Adipocyte (in vitro differentiated cells): ENCODE measurements around the gene CTCFL.

Experiments used
- DNase-seq: peaks from one replicate; pipeline ENCODE4 v3.0.0-alpha.2; 2015; ENCODE audit warnings: low read depth
- H3K27me3 ChIP-seq: replicated peaks from 2 replicates; pipeline ENCODE4 v1.7.0; 2013; ENCODE audit warnings: mild to moderate bottlenecking, low read length, moderate library complexity; ENCODE audit not compliant: control insufficient read depth, insufficient read depth
- H3K36me3 ChIP-seq: 2 replicates; pipeline ENCODE4 v1.7.0; 2013; ENCODE audit warnings: low read length, mild to moderate bottlenecking, moderate library complexity; ENCODE audit not compliant: control insufficient read depth, insufficient read depth, severe bottlenecking
- H3K4me1 ChIP-seq: 2 replicates; pipeline ENCODE4 v1.7.0; 2013; ENCODE audit warnings: mild to moderate bottlenecking, low read length, moderate library complexity; ENCODE audit not compliant: control insufficient read depth, insufficient read depth
- H3K4me3 ChIP-seq: 2 replicates; pipeline ENCODE4 v1.7.0; 2013; ENCODE audit warnings: mild to moderate bottlenecking, low read length, moderate library complexity
- H3K9ac ChIP-seq: 2 replicates; pipeline ENCODE4 v1.7.0; 2013; ENCODE audit warnings: mild to moderate bottlenecking, low read length, moderate library complexity
- H3K9me3 ChIP-seq: 2 replicates; pipeline ENCODE4 v1.7.0; 2013; ENCODE audit warnings: mild to moderate bottlenecking, low read length, moderate library complexity; ENCODE audit not compliant: control insufficient read depth

CTCFL gene

DNA sequence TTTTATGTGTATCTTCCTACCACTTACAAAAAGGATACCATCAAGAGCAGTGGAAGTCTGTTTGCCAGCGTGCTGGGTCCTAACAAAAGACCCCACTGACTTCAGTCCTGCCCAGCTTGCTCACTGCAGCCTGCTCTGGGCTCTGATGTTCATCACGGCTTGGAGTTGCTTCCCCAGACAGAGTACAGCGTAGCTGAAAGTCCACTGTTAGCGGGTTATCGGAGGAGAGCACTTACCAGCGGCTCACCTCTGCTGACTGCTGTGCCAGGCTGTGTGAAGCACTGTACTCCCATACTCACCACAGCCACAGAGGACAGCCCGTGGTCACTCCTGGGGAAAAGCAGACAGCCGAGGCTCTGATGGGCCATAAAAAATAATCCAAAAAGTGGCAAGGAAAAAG is 40.2 kb downstream of the CTCFL start:
- H3K9me3 ChIP-seq, result peaks cover 10% of the 10 kb centered on the region
- H3K36me3 ChIP-seq, result no peaks in the 10 kb centered on the region
- H3K9ac ChIP-seq, result no peak overlapping the region
- H3K4me1 ChIP-seq, result no peaks in the 10 kb centered on the region
- no peak overlapping the region for H3K4me3 ChIP-seq
- peaks cover 37% of the 10 kb centered on the region for H3K27me3 ChIP-seq
- no peak for DNase-seq

DNA sequence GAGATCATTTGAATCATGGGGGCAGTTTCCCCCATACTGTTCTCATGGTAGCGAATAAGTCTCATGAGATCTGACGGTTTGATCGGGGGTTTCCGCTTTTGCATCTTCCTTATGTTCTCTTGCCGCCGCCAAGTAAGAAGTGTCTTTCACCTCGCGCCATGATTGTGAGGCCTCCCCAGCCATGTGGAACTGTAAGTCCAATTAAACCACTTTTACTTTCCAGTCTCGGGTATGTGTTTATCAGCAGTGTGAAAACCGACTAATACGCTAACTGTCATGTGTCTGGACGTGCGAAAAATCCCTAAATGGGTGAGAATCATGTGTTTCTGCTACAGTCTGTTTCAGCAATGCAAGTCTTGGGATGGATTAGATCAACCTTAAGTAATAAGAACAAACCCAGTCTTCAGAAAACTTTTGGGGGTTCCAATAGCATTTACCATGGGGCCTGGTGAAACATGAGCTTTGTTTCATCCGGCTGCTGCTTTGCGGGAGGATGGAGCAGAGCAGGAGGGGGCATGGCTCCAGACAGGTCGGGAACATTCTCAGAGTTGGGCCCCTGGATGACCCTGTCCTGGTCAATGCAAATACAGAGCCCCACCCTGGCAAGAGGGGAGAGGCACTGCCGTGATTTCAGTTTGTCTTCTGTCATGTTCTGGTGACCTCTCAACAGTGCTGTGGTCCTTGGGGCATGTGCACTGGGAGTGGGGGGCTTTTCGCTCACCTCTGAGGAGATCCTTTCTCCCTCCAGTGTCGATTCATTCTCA is 41.5 kb downstream of the CTCFL start:
- Histone ChIP-seq H3K9ac (no peak overlapping the region), H3K27me3 (peaks cover 46% of the 10 kb centered on the region), H3K9me3 (peaks cover 10% of the 10 kb centered on the region), H3K36me3 (no peaks in the 10 kb centered on the region), H3K4me1 (no peaks in the 10 kb centered on the region), H3K4me3 (no peak overlapping the region)
- DNase-seq, result no peak

DNA sequence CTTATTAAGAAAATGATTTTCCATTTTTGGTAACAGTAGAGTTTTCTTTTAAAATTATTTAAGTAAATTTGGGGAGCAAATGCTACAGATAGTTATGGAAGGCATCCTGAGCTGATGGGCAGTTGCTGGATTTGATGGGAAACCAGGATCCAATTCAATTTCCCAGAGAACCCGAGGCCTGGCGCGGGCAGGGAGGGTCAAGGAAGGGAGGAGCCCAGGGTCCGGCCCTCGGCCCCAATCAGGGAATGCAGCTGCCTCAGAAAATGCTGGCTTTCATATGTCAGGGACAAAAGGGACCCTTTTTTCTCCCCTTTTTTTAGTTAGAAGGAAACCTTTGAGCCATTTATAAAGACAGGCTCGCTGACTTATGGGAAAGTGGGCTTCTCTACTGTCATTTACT is 42.1 kb downstream of the CTCFL start:
- H3K36me3 ChIP-seq, result no peaks in the 10 kb centered on the region
- no peak overlapping the region for H3K9ac ChIP-seq
- no peak for DNase-seq
- no peak overlapping the region for H3K4me3 ChIP-seq
- no peaks in the 10 kb centered on the region for H3K4me1 ChIP-seq
- peaks cover 10% of the 10 kb centered on the region for H3K9me3 ChIP-seq
- peaks cover 52% of the 10 kb centered on the region for H3K27me3 ChIP-seq

DNA sequence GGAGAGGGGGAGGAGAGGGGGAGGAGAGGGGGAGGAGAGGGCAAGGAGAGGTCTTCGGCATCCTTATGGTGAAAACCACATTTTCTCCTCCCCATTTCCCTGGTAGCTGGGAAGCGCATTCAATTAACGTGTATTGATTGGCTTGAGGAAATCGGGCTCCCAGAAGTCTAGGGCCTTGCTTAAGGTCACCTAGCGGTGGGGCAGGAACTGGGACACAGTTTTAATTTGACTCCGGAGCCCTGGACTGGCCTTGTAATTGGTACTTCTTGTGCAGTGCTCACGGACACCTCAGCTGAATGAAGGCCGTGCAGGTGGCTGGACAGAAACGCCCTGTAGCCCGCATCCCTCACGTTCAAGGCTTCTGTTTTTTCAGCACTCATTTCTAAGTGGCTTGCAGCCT is 42.8 kb downstream of the CTCFL start:
- H3K27me3 ChIP-seq, result peaks cover 52% of the 10 kb centered on the region
- DNase-seq, result no peak
- no peak overlapping the region for H3K4me3 ChIP-seq
- no peak overlapping the region for H3K9ac ChIP-seq
- H3K4me1 ChIP-seq, result no peaks in the 10 kb centered on the region
- peaks cover 10% of the 10 kb centered on the region for H3K9me3 ChIP-seq
- H3K36me3 ChIP-seq, result no peaks in the 10 kb centered on the region

DNA sequence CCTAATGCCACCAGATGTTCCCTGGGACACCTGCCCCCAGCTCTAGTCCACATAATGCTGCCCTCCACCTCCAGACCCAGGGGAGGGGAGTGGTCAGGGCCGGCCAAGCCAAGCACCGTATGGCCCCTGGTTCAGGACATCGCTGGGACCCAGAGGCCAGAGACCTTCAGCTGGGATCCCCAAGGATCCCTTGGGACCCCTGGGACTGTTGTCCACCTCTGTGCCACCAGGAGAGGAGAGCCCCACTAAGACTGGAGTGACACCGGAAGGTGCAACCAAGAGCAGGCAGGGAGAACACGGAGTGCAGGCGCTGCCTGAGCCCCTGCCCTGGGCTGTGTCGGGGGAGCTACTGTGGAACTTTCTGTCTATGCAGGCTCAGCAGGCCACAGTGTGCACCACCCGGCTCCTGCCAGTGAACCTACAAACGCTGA is 43.6 kb downstream of the CTCFL start:
- Histone ChIP-seq H3K4me3 (no peak overlapping the region), H3K9me3 (peaks cover 10% of the 10 kb centered on the region), H3K27me3 (peaks cover 57% of the 10 kb centered on the region), H3K9ac (no peak overlapping the region), H3K36me3 (no peaks in the 10 kb centered on the region), H3K4me1 (no peaks in the 10 kb centered on the region)
- DNase-seq, result no peak

DNA sequence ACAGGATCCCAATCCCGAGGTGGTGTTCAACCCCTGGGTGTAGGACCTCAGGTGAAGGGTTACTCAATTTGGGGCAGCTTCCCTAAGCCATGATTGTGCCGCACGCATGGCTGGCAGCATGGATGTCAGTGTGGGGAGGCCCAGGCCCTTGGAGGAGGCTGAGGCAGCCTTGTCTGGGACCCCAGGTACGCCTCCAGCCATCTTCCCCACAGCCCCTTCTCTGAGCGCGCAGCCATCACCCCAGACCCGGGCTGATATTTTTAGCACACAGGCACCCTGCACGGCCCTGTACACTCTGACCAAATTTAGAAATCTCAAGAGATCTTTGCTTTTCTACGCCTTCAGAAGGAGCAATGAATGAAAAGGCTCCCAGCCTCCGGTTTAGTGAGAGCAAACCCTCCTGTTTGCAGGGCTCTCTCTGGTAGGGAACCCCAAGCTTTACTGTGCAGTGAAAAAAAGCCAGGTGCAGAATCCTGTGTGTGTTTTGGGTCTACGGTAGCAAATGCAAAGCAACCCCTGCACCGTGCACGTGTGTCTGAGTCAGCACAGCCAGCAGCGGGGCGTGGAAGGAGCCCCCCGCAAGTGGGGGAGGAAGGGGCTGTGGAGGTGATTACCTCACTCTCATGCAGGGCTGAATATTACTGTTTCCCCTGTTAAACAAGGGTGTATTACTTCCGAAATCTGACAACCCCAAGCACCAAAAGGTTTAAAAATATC is 44.3 kb downstream of the CTCFL start:
- no peak for DNase-seq
- H3K27me3 ChIP-seq, result peaks cover 64% of the 10 kb centered on the region
- no peak overlapping the region for H3K4me3 ChIP-seq
- no peak overlapping the region for H3K9ac ChIP-seq
- peaks cover 6% of the 10 kb centered on the region for H3K9me3 ChIP-seq
- no peaks in the 10 kb centered on the region for H3K4me1 ChIP-seq
- H3K36me3 ChIP-seq, result no peaks in the 10 kb centered on the region

DNA sequence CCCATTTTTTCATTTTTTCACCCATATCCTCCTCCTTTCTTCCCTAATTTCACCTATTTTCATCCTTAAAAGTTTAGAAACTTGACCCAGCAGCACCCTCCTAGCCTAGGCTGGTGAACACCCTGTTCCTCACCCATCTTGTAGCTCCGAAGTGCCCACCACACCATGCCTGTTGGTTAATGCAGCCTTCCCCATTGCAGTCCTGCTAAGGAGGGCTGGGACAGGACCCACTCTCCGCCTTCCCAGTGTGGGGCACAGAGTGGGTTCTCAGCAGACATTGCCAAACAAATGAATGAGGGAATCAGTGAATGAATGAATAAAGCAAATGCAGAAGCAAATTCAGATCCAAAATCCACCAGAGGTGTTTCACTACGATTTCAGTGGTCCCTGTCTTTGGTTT is 45.7 kb downstream of the CTCFL start:
- no peaks in the 10 kb centered on the region for H3K36me3 ChIP-seq
- no peaks in the 10 kb centered on the region for H3K4me1 ChIP-seq
- no peak overlapping the region for H3K4me3 ChIP-seq
- H3K9me3 ChIP-seq, result peaks cover 8% of the 10 kb centered on the region
- DNase-seq, result no peak
- H3K9ac ChIP-seq, result no peak overlapping the region
- H3K27me3 ChIP-seq, result peaks cover 77% of the 10 kb centered on the region

DNA sequence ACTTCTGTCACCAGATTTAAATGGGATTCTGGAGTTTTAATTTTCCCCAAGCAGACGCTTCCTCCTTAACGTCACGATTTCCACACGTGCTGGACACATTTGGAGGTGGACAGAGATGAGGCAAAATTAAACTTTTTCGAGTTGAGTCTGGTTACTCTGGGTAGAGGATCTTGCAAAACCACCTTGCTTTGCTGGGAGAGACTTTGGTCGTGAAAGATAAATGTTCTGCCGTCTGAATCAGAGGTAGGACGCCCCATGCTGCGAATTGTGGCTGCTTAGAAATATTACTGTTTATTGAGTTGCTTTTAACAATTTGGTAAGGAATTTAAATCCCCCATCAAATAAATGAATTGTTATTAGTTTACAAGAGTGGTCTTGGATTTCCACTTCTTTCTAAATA is 46.8 kb downstream of the CTCFL start:
- H3K4me3 ChIP-seq, result no peak overlapping the region

DNA sequence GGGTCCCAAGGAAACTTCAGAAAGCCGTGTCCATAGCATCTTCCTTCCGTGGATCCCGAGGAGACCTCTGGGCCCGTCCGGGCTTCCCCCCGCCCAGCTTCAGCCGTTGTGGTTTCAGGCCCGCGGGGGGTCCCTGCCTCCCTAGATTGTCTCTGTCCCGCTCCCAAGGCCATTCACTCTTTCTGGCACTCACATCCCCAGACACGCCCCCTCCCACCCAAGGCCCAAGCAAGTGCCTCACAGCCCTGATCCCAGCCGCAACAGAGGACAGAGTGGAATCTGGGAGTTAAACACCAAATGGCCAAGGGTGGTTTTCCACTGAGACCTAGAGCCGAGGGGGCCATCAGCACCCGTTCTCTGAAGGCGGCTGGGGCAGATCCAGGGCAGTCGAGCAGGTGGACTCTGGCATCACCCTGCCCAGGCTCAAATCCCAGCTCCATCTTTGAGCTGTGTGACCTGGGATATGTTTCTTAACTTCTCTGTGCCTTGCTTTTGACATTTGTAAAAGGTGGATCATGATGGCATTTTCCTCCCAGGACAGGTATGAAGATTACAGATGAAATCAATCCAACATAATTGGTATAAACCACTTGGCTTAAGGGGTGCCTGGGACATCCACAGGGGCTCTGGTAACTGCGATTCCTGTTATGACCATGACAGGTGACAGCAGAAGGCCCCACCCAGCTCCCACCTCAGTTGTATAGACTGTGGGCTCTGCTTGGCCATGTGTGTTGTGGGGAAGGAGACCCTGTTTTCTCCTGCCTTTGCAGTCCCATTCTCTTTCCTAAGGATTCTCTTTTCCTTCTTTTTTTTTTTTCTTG is 48.1 kb downstream of the CTCFL start:
- H3K4me3 ChIP-seq, result no peak overlapping the region
- H3K4me1 ChIP-seq, result peaks cover 7% of the 10 kb centered on the region
- no peak for DNase-seq
- H3K9me3 ChIP-seq, result peaks cover 8% of the 10 kb centered on the region
- H3K36me3 ChIP-seq, result no peaks in the 10 kb centered on the region
- no peak overlapping the region for H3K9ac ChIP-seq
- H3K27me3 ChIP-seq, result peaks cover 70% of the 10 kb centered on the region

More for the DNA sequence above, 46.8 kb downstream of the CTCFL start:
- DNase-seq, result no peak
- peaks cover 8% of the 10 kb centered on the region for H3K9me3 ChIP-seq
- peaks cover 4% of the 10 kb centered on the region for H3K4me1 ChIP-seq
- H3K9ac ChIP-seq, result no peak overlapping the region
- peaks cover 73% of the 10 kb centered on the region for H3K27me3 ChIP-seq
- H3K36me3 ChIP-seq, result no peaks in the 10 kb centered on the region

DNA sequence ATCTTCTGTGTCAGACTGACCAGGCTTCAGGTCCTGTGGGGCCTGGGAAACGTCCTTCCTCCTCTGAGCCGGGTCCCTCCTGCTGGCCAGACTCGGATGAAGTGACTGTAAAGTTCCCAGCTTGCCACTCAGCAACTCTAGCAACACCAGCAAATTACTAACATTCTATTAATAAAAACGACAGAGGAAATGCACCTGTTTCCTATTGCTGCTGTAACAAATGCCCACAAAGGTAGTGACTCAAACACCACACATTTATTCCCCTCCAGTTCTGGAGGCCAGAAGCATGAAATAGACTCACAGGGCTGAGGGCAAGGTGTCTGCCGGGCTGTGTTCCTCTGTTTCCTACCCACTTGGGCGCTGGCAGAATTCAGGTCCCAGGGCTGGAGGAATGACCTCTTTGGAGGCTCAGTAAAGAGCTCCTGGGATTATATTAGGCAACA is 48.8 kb downstream of the CTCFL start:
- DNase-seq, result no peak
- Histone ChIP-seq H3K9ac (no peak overlapping the region), H3K4me3 (no peak overlapping the region), H3K27me3 (peaks cover 74% of the 10 kb centered on the region), H3K36me3 (no peaks in the 10 kb centered on the region), H3K9me3 (peaks cover 8% of the 10 kb centered on the region), H3K4me1 (peaks cover 7% of the 10 kb centered on the region)
